Kidney epithelial cell (primary cell): Measurements from ENCODE around the gene CD151. TPM values are rescaled to one million over a fixed set of nuclear protein-coding genes. Genes with fewer than 3 reads are reported as not detected.

Experiments
- DNase-seq: peaks from one replicate; pipeline ENCODE4 v3.0.0-alpha.2; 2010; ENCODE audit warnings: low read depth
- H3K27me3 ChIP-seq: 2 replicates; pipeline ENCODE4 v1.6.0; 2011; ENCODE audit warnings: low read length; ENCODE audit not compliant: control insufficient read depth, insufficient read depth
- H3K36me3 ChIP-seq: 2 replicates; pipeline ENCODE4 v1.5.1; 2011; ENCODE audit warnings: low read length; ENCODE audit not compliant: control insufficient read depth, insufficient read depth
- H3K4me3 ChIP-seq: 2 replicates; pipeline ENCODE4 v1.5.1; 2011; ENCODE audit warnings: low read depth, mild to moderate bottlenecking, control low read depth, low read length
- total RNA-seq: library from RNA; depleted of rRNA; stranded (reverse); fragments of >200 nt; gene quantifications from 2 replicates; pipeline ENCODE4 v1.2.3, GENCODE V29; 2015
- TF ChIP-seq, protein P1 (sequence below): IDR thresholded peaks from 2 replicates; pipeline ENCODE4 v1.5.1; 2011; ENCODE audit warnings: mild to moderate bottlenecking, moderate library complexity, low read length, control low read depth, inconsistent platforms; ENCODE audit not compliant: insufficient read depth, poor library complexity, severe bottlenecking

CD151 gene
- 644 and 669 TPM in 2 replicates for total RNA-seq

DNA sequence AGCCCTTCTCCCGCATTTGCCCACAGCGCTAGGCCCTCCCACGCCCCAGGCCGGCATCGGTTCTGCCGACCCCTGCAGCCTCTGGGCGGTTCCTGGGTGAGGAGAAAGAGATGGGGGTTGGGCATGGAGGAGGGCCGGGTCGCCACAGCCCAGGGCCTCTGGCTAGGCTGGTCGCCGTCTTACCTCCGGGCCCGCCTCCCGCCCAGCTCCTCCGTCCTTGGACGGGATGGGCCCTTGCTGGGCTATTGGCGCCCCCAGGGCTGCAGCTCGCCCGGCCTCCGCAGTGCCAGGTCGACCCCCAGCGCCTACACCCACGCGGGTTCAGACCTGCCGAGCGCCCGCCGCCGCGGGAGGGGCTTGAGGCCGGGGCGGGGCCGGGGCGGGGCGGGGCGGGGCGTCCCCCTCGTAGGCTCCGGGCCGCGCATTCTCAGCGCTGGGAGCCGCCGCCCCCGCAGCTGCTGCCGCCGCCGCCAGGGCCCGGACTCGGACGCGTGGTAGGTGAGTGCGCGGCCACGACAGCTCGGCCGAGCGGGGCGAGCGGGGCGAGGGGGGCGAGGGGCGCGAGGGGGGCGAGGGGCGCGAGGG lies at the start of gene CD151:
Gene CD151 (plus strand): TSS at position 424 of the 585 bp plus-strand sequence. CDS start 3,118 bp downstream, outside the sequence.
- peak within 1 kb of the TSS; percentile 75 for H3K4me3 ChIP-seq
- no peak for DNase-seq

DNA sequence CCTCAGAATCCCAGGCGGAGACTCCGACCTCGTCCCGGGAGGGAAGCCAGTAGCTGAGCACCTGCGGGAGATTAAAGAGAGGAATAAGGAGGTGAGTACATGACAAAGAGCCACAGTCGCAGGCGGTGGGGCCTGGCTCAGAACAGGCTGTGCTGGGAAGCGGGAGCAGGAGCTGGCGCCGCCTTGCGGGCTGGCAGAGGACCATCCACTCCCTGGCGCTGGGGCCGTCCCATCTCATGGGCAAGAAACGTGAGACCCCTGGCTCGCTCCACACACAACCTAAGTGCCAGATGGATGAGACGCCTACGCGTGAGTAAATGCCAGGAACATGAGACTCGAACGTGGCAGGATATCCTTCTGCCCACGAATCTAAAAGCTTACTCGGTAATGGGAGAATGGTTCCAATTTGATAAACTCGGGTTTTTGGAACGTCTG lies 49.2 kb upstream of the CD151 start:
- peaks cover 8% of the 10 kb centered on the region for H3K27me3 ChIP-seq
- H3K36me3 ChIP-seq = no peaks in the 10 kb centered on the region
- DNase-seq = no peak
- H3K4me3 ChIP-seq = no peak overlapping the region
- TF ChIP-seq, protein P1, sequence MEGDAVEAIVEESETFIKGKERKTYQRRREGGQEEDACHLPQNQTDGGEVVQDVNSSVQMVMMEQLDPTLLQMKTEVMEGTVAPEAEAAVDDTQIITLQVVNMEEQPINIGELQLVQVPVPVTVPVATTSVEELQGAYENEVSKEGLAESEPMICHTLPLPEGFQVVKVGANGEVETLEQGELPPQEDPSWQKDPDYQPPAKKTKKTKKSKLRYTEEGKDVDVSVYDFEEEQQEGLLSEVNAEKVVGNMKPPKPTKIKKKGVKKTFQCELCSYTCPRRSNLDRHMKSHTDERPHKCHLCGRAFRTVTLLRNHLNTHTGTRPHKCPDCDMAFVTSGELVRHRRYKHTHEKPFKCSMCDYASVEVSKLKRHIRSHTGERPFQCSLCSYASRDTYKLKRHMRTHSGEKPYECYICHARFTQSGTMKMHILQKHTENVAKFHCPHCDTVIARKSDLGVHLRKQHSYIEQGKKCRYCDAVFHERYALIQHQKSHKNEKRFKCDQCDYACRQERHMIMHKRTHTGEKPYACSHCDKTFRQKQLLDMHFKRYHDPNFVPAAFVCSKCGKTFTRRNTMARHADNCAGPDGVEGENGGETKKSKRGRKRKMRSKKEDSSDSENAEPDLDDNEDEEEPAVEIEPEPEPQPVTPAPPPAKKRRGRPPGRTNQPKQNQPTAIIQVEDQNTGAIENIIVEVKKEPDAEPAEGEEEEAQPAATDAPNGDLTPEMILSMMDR = peak; percentile 96

More for the DNA sequence above, at the start of gene CD151:
- Histone ChIP-seq H3K36me3 (peaks cover 6% of the 10 kb centered on the region), H3K27me3 (no peaks in the 10 kb centered on the region)
- TF ChIP-seq, protein P1 = no peak

DNA sequence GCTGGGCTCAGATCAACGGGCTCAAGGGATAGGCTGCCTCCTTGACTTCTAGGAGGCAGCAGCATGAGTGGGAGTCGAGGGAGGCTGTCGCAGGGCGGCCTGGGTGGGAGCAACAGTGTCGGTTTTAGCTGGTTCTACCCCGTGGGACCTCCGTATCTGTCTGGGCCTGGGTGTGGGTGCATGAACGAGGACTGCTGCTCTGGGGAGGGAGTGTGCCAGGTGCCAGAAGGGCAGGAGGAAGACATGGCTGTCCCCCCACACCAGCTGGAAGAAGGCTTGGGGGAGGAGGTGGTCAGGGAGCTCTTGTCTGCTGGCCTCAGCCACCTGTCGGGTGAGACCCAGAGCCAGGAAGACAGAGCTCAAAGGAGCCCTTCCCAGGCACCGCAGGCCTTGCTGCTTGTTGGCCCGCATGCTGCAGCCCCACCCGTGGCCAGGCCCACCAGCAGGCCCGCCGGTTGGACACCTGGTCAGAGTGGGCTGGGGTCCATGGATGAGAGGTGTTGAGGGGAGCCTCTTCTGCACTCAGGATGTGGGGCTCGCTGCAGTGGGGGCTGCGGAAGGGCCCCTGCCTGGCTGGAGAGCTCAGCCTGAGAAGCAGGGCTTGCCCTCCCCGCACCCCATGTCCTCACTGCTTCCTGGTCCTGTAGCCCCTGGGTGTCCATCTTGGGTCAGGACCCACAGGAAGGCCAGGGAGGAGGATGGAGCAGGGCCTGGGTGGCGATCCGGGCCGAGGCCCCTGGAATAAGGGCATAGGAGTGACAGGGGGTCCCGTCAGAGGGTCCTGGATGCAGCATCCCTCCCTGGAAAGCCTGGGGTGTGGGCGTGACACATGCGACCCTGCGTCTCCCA lies 46.3 kb upstream of the CD151 start:
- TF ChIP-seq, protein P1 = no peak
- DNase-seq = no peak
- H3K4me3 ChIP-seq = no peak overlapping the region
- H3K36me3 ChIP-seq = no peaks in the 10 kb centered on the region
- peaks cover 22% of the 10 kb centered on the region for H3K27me3 ChIP-seq

DNA sequence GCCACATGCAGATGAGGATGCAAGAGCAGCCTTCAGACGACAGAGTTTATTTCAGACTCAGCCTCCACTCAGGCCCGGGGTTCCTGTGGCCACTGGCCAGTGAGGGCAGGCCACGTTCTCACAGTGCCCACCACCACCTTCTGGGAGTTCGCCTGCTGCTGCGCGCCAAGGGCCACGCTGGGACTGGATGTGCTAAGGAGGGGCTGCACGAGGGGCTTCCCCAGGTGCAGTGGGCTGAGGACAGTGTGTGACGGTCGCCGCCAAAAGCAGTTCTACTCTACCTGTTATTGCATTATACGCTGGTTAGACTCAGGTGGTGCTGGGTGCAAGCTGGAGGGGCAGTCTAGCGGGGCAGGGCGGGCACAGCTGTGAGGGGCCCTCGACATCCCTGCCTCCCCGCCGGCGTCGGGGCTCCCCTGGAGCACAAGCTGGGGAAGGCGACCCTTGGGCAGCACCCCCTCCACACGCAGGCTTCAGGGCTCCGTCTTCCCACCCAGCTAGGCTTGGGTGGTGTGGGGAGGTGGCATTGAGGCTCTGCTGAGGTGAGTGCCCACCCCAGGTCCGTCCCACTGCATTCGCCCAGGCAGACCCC lies 45.6 kb upstream of the CD151 start:
- no peak for DNase-seq
- no peaks in the 10 kb centered on the region for H3K36me3 ChIP-seq
- H3K4me3 ChIP-seq = no peak overlapping the region
- peaks cover 22% of the 10 kb centered on the region for H3K27me3 ChIP-seq
- TF ChIP-seq, protein P1 = no peak

DNA sequence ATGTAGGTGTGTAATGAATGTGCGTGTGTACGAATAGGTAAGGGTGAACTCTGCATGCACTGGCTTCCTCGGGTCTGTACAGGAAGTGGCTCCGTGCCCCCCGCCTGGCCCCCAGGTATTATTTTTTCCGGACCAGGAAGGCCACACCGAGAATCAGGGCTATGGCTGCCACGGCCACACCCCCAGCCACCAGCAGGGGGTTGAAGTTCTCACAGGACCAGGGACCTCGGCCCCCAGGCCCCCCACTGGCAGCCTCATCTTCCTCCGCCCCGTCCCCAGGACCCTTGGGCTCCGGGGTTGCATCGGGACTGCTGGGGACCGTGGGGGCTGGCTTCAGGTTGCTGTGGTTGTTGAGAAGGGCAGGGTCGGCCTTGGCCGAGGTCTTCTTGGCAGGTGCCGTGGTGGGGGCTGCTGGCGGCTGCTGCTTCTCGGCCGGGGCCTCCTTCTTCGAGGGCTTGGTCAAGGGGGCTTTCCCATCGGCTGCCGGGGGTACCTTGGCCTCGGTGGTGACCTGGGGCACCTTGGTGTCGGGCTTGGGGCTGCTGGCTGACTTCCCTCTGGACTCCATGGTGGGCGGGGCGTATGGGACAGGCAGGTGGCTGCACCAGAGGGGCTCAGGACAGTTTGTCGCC lies 44.6 kb upstream of the CD151 start:
- H3K36me3 ChIP-seq = no peaks in the 10 kb centered on the region
- peaks cover 22% of the 10 kb centered on the region for H3K27me3 ChIP-seq
- no peak for DNase-seq
- no peak overlapping the region for H3K4me3 ChIP-seq
- TF ChIP-seq, protein P1 = peak; percentile 1
